NB4 (cell line): ENCODE data around the gene DCAF6.

Experiments used
- DNase-seq: peaks from one replicate; pipeline ENCODE4 v3.0.0; 2010; ENCODE audit warnings: low read depth
- H3K4me3 ChIP-seq: one replicate; pipeline ENCODE4 v1.5.1; 2011; ENCODE audit warnings: mild to moderate bottlenecking, low read depth, low read length, moderate library complexity
- CTCF ChIP-seq: IDR thresholded peaks from one replicate; pipeline ENCODE4 v1.5.1; 2012; ENCODE audit warnings: low read depth, low read length
- MAX ChIP-seq: IDR thresholded peaks from 2 replicates; pipeline ENCODE4 v1.6.1; 2011; ENCODE audit warnings: low read depth, low read length
- MYC ChIP-seq: IDR thresholded peaks from 2 replicates; pipeline ENCODE4 v1.6.1; 2011; ENCODE audit warnings: low read depth, low read length
- POLR2A ChIP-seq: IDR thresholded peaks from 2 replicates; pipeline ENCODE4 v1.6.1; 2011; ENCODE audit warnings: mild to moderate bottlenecking; ENCODE audit not compliant: insufficient read length; ENCODE audit errors: extremely low read depth

DCAF6 gene

GRCh38 chr1:167922023-167922422, 14.5 kb upstream of the DCAF6 start:
- TF ChIP-seq MAX: no peak
- TF ChIP-seq MYC: no peak
- no peak for TF ChIP-seq CTCF
- no peak for TF ChIP-seq POLR2A
- H3K4me3 ChIP-seq: no peak overlapping the region
- DNase-seq: no peak

- H3K4me3 ChIP-seq: no peak overlapping the region
- no peak for TF ChIP-seq POLR2A
- no peak for TF ChIP-seq MYC
- no peak for DNase-seq
Observed at GRCh38 chr1:167922611-167923074, 13.8 kb upstream of the DCAF6 start.

- DNase-seq: no peak
- no peak overlapping the region for H3K4me3 ChIP-seq
- TF ChIP-seq CTCF (no peak), MYC (no peak), MAX (no peak), POLR2A (no peak)
Observed at GRCh38 chr1:167923324-167924056, 13.0 kb upstream of the DCAF6 start.

- TF ChIP-seq CTCF (no peak), POLR2A (no peak), MYC (no peak), MAX (no peak)
- H3K4me3 ChIP-seq: no peak overlapping the region
Observed at GRCh38 chr1:167924102-167924501, 12.4 kb upstream of the DCAF6 start.

GRCh38 chr1:167924543-167925231, 11.8 kb upstream of the DCAF6 start:
- no peak for DNase-seq
- H3K4me3 ChIP-seq: no peak overlapping the region
- TF ChIP-seq CTCF: no peak
- no peak for TF ChIP-seq MAX
- no peak for TF ChIP-seq MYC
- no peak for TF ChIP-seq POLR2A

More at GRCh38 chr1:167924102-167924501, 12.4 kb upstream of the DCAF6 start:
- no peak for DNase-seq

- no peak for DNase-seq
- no peak overlapping the region for H3K4me3 ChIP-seq
- TF ChIP-seq CTCF: no peak
- no peak for TF ChIP-seq MYC
- no peak for TF ChIP-seq MAX
- TF ChIP-seq POLR2A: no peak
Observed at GRCh38 chr1:167926486-167926997, 9.9 kb upstream of the DCAF6 start.
